Esophagus (tissue), 2 donors: ENCODE measurements around the gene RIT2. TPM values are rescaled to one million over a fixed set of nuclear protein-coding genes. Genes with fewer than 3 reads are reported as not detected.

Source experiments
- H3K27ac ChIP-seq, 2 donors: one replicate each; pipeline ENCODE4 v1.5.1; 2013; ENCODE audit warnings: low read depth in 2 of 2, mild to moderate bottlenecking in 2 of 2, inconsistent platforms in 1 of 2, low read length in 1 of 2, moderate library complexity in 1 of 2
- H3K27me3 ChIP-seq, 2 donors: one replicate each; pipeline ENCODE4 v1.6.1; 2013; ENCODE audit warnings: low read length in 2 of 2, control low read depth in 1 of 2, mild to moderate bottlenecking in 1 of 2; ENCODE audit not compliant: insufficient read depth in 2 of 2, control insufficient read depth in 1 of 2
- H3K36me3 ChIP-seq, 2 donors: one replicate each; pipeline ENCODE4 v1.6.1; 2013; ENCODE audit warnings: low read length in 1 of 2; ENCODE audit not compliant: control insufficient read depth in 2 of 2, insufficient read depth in 2 of 2
- H3K4me1 ChIP-seq, 2 donors: one replicate each; pipeline ENCODE4 v1.6.1; 2013; ENCODE audit warnings: low read length in 1 of 2; ENCODE audit not compliant: control insufficient read depth in 2 of 2, insufficient read depth in 2 of 2
- H3K4me3 ChIP-seq, 2 donors: one replicate each; pipeline ENCODE4 v1.5.1; 2013; ENCODE audit warnings: low read length in 2 of 2, mild to moderate bottlenecking in 2 of 2, low read depth in 1 of 2, moderate library complexity in 1 of 2
- H3K9me3 ChIP-seq, 2 donors: one replicate each; pipeline ENCODE4 v1.6.1; 2013; ENCODE audit warnings: mild to moderate bottlenecking in 2 of 2, low read depth in 1 of 2, low read length in 1 of 2, moderate library complexity in 1 of 2; ENCODE audit not compliant: control insufficient read depth in 2 of 2, insufficient read depth in 1 of 2
- WGBS, 2 donors: extraction: QIAGEN DNeasy Blood & Tissue Kit; methylation state at CpG; one replicate each; pipeline ENCODE4 v1.1.7; 2013; 5-methylcytosine and 5-hydroxymethylcytosine counted together
- polyA plus RNA-seq, 2 donors: library from polyadenylated mRNA; stranded (reverse); fragments of 200-250 nt; gene quantifications; one replicate each; pipeline ENCODE4 v1.2.3, GENCODE V29; 2013
- donor health status: healthy with polysubstance abuse.
- donor health status: Bipolar disorder and iron deficiency.

Gene RIT2
- polyA plus RNA-seq, 2 donors, result not detected

- WGBS, 2 donors, result 68 to 77% methylated on average over 1 of the region's 1 CpG
- H3K4me1 ChIP-seq, result no peaks in the 10 kb centered on the region
- no peaks in the 10 kb centered on the region for H3K9me3 ChIP-seq
- no peaks in the 10 kb centered on the region for H3K36me3 ChIP-seq
- H3K27ac ChIP-seq, result no peak overlapping the region
- H3K27me3 ChIP-seq, result no peaks in the 10 kb centered on the region
- no peak overlapping the region for H3K4me3 ChIP-seq
Measured at GRCh38 chr18:43004421-43004820, 111.1 kb downstream of the RIT2 start.

- no peaks in the 10 kb centered on the region for H3K27me3 ChIP-seq
- H3K27ac ChIP-seq, result no peak overlapping the region
- H3K36me3 ChIP-seq, result no peaks in the 10 kb centered on the region
- H3K4me1 ChIP-seq, result no peaks in the 10 kb centered on the region
- H3K4me3 ChIP-seq, result no peak overlapping the region
- WGBS, 2 donors, result 85 to 89% methylated on average over 2 of the region's 2 CpGs
- no peaks in the 10 kb centered on the region for H3K9me3 ChIP-seq
Measured at GRCh38 chr18:43001821-43002220, 113.7 kb downstream of the RIT2 start.

GRCh38 chr18:42996824-42997223, 118.7 kb downstream of the RIT2 start:
- H3K9me3 ChIP-seq, result no peaks in the 10 kb centered on the region
- no peaks in the 10 kb centered on the region for H3K4me1 ChIP-seq
- no peaks in the 10 kb centered on the region for H3K36me3 ChIP-seq
- no peaks in the 10 kb centered on the region for H3K27me3 ChIP-seq
- no peak overlapping the region for H3K27ac ChIP-seq
- no peak overlapping the region for H3K4me3 ChIP-seq

- Histone ChIP-seq H3K36me3 (no peaks in the 10 kb centered on the region), H3K9me3 (no peaks in the 10 kb centered on the region), H3K4me1 (no peaks in the 10 kb centered on the region), H3K27ac (no peak overlapping the region), H3K27me3 (no peaks in the 10 kb centered on the region), H3K4me3 (no peak overlapping the region)
- 92 to 96% methylated on average over 1 of the region's 1 CpG for WGBS, 2 donors
Measured at GRCh38 chr18:42980426-42980825, 135.1 kb downstream of the RIT2 start.

GRCh38 chr18:42977982-42978637, 137.4 kb downstream of the RIT2 start:
- Histone ChIP-seq H3K27ac (no peak overlapping the region), H3K27me3 (no peaks in the 10 kb centered on the region), H3K36me3 (no peaks in the 10 kb centered on the region), H3K4me1 (no peaks in the 10 kb centered on the region), H3K4me3 (no peak overlapping the region), H3K9me3 (no peaks in the 10 kb centered on the region)
- 22 to 29% methylated on average over 4 of the region's 4 CpGs for WGBS, 2 donors

- WGBS, 2 donors, result 27 to 29% methylated on average over 3 of the region's 3 CpGs
- H3K4me1 ChIP-seq, result no peaks in the 10 kb centered on the region
- H3K27me3 ChIP-seq, result no peaks in the 10 kb centered on the region
- no peak overlapping the region for H3K4me3 ChIP-seq
- H3K9me3 ChIP-seq, result no peaks in the 10 kb centered on the region
- no peaks in the 10 kb centered on the region for H3K36me3 ChIP-seq
- no peak overlapping the region for H3K27ac ChIP-seq
Measured at GRCh38 chr18:42976869-42977590, 138.5 kb downstream of the RIT2 start.

- 46 to 66% methylated on average over 2 of the region's 2 CpGs for WGBS, 2 donors
- Histone ChIP-seq H3K27me3 (no peaks in the 10 kb centered on the region), H3K27ac (no peak overlapping the region), H3K4me3 (no peak overlapping the region), H3K36me3 (no peaks in the 10 kb centered on the region), H3K9me3 (no peaks in the 10 kb centered on the region), H3K4me1 (no peaks in the 10 kb centered on the region)
Measured at GRCh38 chr18:42969366-42969765, 146.1 kb downstream of the RIT2 start.

- Histone ChIP-seq H3K27me3 (no peaks in the 10 kb centered on the region), H3K36me3 (no peaks in the 10 kb centered on the region), H3K4me1 (no peaks in the 10 kb centered on the region), H3K9me3 (no peaks in the 10 kb centered on the region), H3K27ac (no peak overlapping the region), H3K4me3 (no peak overlapping the region)
- WGBS, 2 donors, result 71 to 86% methylated on average over 3 of the region's 3 CpGs
Measured at GRCh38 chr18:42961298-42961697, 154.2 kb downstream of the RIT2 start.

- Histone ChIP-seq H3K36me3 (no peaks in the 10 kb centered on the region), H3K9me3 (no peaks in the 10 kb centered on the region), H3K4me3 (no peak overlapping the region), H3K4me1 (no peaks in the 10 kb centered on the region), H3K27me3 (no peaks in the 10 kb centered on the region), H3K27ac (no peak overlapping the region)
- WGBS, 2 donors, result 49 to 52% methylated on average over 2 of the region's 2 CpGs
Measured at GRCh38 chr18:42959528-42959927, 156.0 kb downstream of the RIT2 start.

- Histone ChIP-seq H3K9me3 (no peaks in the 10 kb centered on the region), H3K36me3 (no peaks in the 10 kb centered on the region), H3K27ac (no peak overlapping the region), H3K27me3 (no peaks in the 10 kb centered on the region), H3K4me3 (no peak overlapping the region), H3K4me1 (no peaks in the 10 kb centered on the region)
- WGBS, 2 donors, result 76 to 83% methylated on average over 4 of the region's 4 CpGs
Measured at GRCh38 chr18:42958353-42958752, 157.1 kb downstream of the RIT2 start.
